Kidney (tissue), 14 donors: ENCODE data around the gene ALDH4A1. TPM values are rescaled to one million over a fixed set of nuclear protein-coding genes. Genes with fewer than 3 reads are reported as not detected.

Source experiments
- DNase-seq, 5 donors: peaks; one replicate each; pipeline ENCODE4 v3.0.0-alpha.2; 2013 to 2020
- FAIRE-seq: peaks from 2 replicates; lab custom pipeline; 2012; peaks lifted over from hg19 to GRCh38; lab: Jason Lieb, UNC
- H3K27ac ChIP-seq, 2 donors: one replicate each; pipeline ENCODE4 v1.7.0; 2013; ENCODE audit warnings: low read depth in 2 of 2, low read length in 2 of 2, inconsistent platforms in 1 of 2
- H3K27me3 ChIP-seq: one replicate; pipeline ENCODE4 v1.7.1; 2013; ENCODE audit warnings: low read length, inconsistent platforms; ENCODE audit not compliant: control insufficient read depth, insufficient read depth
- H3K36me3 ChIP-seq, 3 donors: one replicate each; pipeline versions ENCODE4 v1.7.0 to v1.7.1; 2013; ENCODE audit warnings: low read length in 3 of 3, control low read depth in 1 of 3, inconsistent platforms in 1 of 3; ENCODE audit not compliant: insufficient read depth in 3 of 3, control insufficient read depth in 2 of 3
- H3K4me1 ChIP-seq, 3 donors: one replicate each; pipeline versions ENCODE4 v1.7.0 to v1.7.1; 2013; ENCODE audit warnings: low read length in 3 of 3, inconsistent platforms in 1 of 3, low read depth in 1 of 3; ENCODE audit not compliant: control insufficient read depth in 2 of 3, insufficient read depth in 2 of 3
- H3K4me3 ChIP-seq, 3 donors: one replicate each; pipeline versions ENCODE4 v1.7.0 to v1.8.1; 2013; ENCODE audit warnings: low read length in 3 of 3, control low read depth in 1 of 3, inconsistent platforms in 1 of 3
- H3K9ac ChIP-seq, 3 donors: one replicate each; pipeline versions ENCODE4 v1.7.0 to v1.7.1; 2013; ENCODE audit warnings: low read length in 3 of 3, control low read depth in 1 of 3, inconsistent platforms in 1 of 3
- H3K9me3 ChIP-seq, 3 donors: one replicate each; pipeline versions ENCODE4 v1.7.0 to v1.7.1; 2013; ENCODE audit warnings: low read length in 3 of 3, control low read depth in 1 of 3, inconsistent platforms in 1 of 3; ENCODE audit not compliant: control insufficient read depth in 2 of 3, insufficient read depth in 1 of 3
- CTCF ChIP-seq: IDR thresholded peaks from 3 replicates; pipeline ENCODE4 v1.5.1; 2012; ENCODE audit warnings: mild to moderate bottlenecking, moderate library complexity, borderline replicate concordance; ENCODE audit not compliant: insufficient read depth; ENCODE audit errors: extremely low read depth
- intact Hi-C: fragments of 100-400 bp; cut with DNase I; formaldehyde crosslinking; loops from one replicate; pipeline ENCODE4 v1.11.1; 2022
- polyA plus RNA-seq: library from polyadenylated mRNA; stranded (reverse); fragments of 350-450 nt; fragmentation: Illumina TruSeq; extraction: RNeasy Lipid Tissue Mini Kit (QIAGEN cat#74804); gene quantifications from one replicate; pipeline ENCODE4 v1.2.3, GENCODE V29; 2014; ENCODE audit warnings: low read depth, low replicate concordance; ENCODE audit not compliant: insufficient read depth
- total RNA-seq: library from RNA; stranded (reverse); fragmentation: NEBNext Ultra II Directional; extraction: Animal tissue kit (Norgen Biotek cat#: 25700); gene quantifications from one replicate; pipeline ENCODE4 v1.2.1, GENCODE V29; 2021
- donor health status: control.
- donor health status: control.
- donor health status: control.
- donor health status: control.
- donor health status: control.
- donor health status: DM: yes; HTN: yes; CAD: no.
- donor health status: Normal renal cell carcinoma (clear cell type).

The ALDH4A1 gene
- total and polyA plus RNA-seq, 2 donors from 2014 or later, result 49.3 to 352 TPM

- no peaks in the 10 kb centered on the region for H3K27me3 ChIP-seq
- H3K9ac ChIP-seq, result no peak overlapping the region
- no peak overlapping the region for H3K27ac ChIP-seq
- DNase-seq (peak; percentile 73 to 87 (median 80)), FAIRE-seq (no peak)
- H3K4me1 ChIP-seq, result peaks cover 0 to 36% (median 17%) of the 10 kb centered on the region in 3 donors
- H3K36me3 ChIP-seq, result peaks cover 4 to 48% (median 31%) of the 10 kb centered on the region in 3 donors
- no peak for TF ChIP-seq CTCF
- H3K4me3 ChIP-seq, result no peak overlapping the region
- H3K9me3 ChIP-seq, result no peaks in the 10 kb centered on the region
- intact Hi-C loops, result loop anchor here (10.0 kb wide), 1 partner anchor 275 kb away; no protein-coding TSS in a partner anchor
Observed at GRCh38 chr1:18879791-18880309, 22.5 kb downstream of the ALDH4A1 start.

GRCh38 chr1:18879215-18879790 is 23.1 kb downstream of the ALDH4A1 start:
- H3K4me1 ChIP-seq, result peaks cover 0 to 31% (median 12%) of the 10 kb centered on the region in 3 donors
- no peak for TF ChIP-seq CTCF
- H3K27me3 ChIP-seq, result no peaks in the 10 kb centered on the region
- FAIRE-seq (no peak), DNase-seq (peak in 2 of 5 donors; percentile 59 to 82)
- peaks cover 4 to 49% (median 31%) of the 10 kb centered on the region in 3 donors for H3K36me3 ChIP-seq
- H3K27ac ChIP-seq, result peak overlapping the region in 1 of 2 donors; percentile 11
- H3K4me3 ChIP-seq, result no peak overlapping the region
- no peaks in the 10 kb centered on the region for H3K9me3 ChIP-seq
- intact Hi-C loops, result loop anchor here (10.0 kb wide), 1 partner anchor 275 kb away; no protein-coding TSS in a partner anchor
- no peak overlapping the region for H3K9ac ChIP-seq

GRCh38 chr1:18878538-18879214 is 23.7 kb downstream of the ALDH4A1 start:
- no peaks in the 10 kb centered on the region for H3K9me3 ChIP-seq
- DNase-seq, result peak in 1 of 5 donors; percentile 20
- FAIRE-seq, result no peak

More at GRCh38 chr1:18878538-18879214, 23.7 kb downstream of the ALDH4A1 start:
- TF ChIP-seq CTCF, result no peak
- Histone ChIP-seq H3K27ac (no peak overlapping the region), H3K27me3 (no peaks in the 10 kb centered on the region), H3K36me3 (peaks cover 4 to 50% (median 31%) of the 10 kb centered on the region in 3 donors), H3K9ac (no peak overlapping the region), H3K4me1 (peaks cover 0 to 26% (median 7%) of the 10 kb centered on the region in 3 donors), H3K4me3 (no peak overlapping the region)
- intact Hi-C loops, result loop anchor here (10.0 kb wide), 1 partner anchor 274 kb away; no protein-coding TSS in a partner anchor
